PC-9 (cell line): ENCODE results near the gene AKAP6.

ENCODE experiments used
- CTCF ChIP-seq: fragments of 200-600 bp; sonication (generic); conservative IDR thresholded peaks from 2 replicates; pipeline ENCODE4 v1.6.1; 2017; ENCODE audit warnings: mixed run types, antibody characterized with exemption, mild to moderate bottlenecking, moderate library complexity
- EZH2 ChIP-seq: fragments of 200-600 bp; sonication (generic); IDR thresholded peaks from 2 replicates; pipeline ENCODE4 v1.8.0; 2017; ENCODE audit warnings: antibody characterized with exemption, low read depth

GRCh38 chr14:32370714-32371113 is 41.6 kb downstream of the AKAP6 start:
- TF ChIP-seq CTCF, result no peak
- no peak for TF ChIP-seq EZH2
